ENCODE measurements around the gene DHX29. TPM values are rescaled to one million over a fixed set of nuclear protein-coding genes. Genes with fewer than 3 reads are reported as not detected.
A peak's percentile ranks its signal among the peaks of the same experiment; 100 is the strongest.

Gene DHX29
- total and polyA plus RNA-seq, 4 donors: 8.6 to 43.8 (median 21.5) TPM

GRCh38 chr5:55220433-55221185, 86.9 kb downstream of the DHX29 start:
- Histone ChIP-seq H3K27ac (ENCODE audit: low read depth in 1 of 2, low read length in 2 of 2) (no peak overlapping the region), H3K9me3 (ENCODE audit: control insufficient read depth in 4 of 4, low read length in 3 of 4) (peaks cover 0 to 10% (median 0%) of the 10 kb centered on the region in 4 donors), H3K36me3 (ENCODE audit: control insufficient read depth in 4 of 4, insufficient read depth in 3 of 4, low read depth in 1 of 4, low read length in 3 of 4) (no peaks in the 10 kb centered on the region), H3K4me1 (ENCODE audit: control insufficient read depth in 4 of 4, insufficient read depth in 4 of 4, low read length in 3 of 4) (peaks cover 0 to 8% (median 1%) of the 10 kb centered on the region in 4 donors), H3K4me3 (ENCODE audit: low read depth in 1 of 3, low read length in 3 of 3) (peak overlapping the region in 1 of 3 donors; percentile 33), H3K9ac (ENCODE audit: low read depth in 1 of 2, low read length in 2 of 2) (no peak overlapping the region), H3K27me3 (ENCODE audit: control insufficient read depth in 4 of 4, insufficient read depth in 4 of 4, low read length in 3 of 4) (peaks cover 0 to 24% (median 9%) of the 10 kb centered on the region in 4 donors)
- TF ChIP-seq, protein P1, sequence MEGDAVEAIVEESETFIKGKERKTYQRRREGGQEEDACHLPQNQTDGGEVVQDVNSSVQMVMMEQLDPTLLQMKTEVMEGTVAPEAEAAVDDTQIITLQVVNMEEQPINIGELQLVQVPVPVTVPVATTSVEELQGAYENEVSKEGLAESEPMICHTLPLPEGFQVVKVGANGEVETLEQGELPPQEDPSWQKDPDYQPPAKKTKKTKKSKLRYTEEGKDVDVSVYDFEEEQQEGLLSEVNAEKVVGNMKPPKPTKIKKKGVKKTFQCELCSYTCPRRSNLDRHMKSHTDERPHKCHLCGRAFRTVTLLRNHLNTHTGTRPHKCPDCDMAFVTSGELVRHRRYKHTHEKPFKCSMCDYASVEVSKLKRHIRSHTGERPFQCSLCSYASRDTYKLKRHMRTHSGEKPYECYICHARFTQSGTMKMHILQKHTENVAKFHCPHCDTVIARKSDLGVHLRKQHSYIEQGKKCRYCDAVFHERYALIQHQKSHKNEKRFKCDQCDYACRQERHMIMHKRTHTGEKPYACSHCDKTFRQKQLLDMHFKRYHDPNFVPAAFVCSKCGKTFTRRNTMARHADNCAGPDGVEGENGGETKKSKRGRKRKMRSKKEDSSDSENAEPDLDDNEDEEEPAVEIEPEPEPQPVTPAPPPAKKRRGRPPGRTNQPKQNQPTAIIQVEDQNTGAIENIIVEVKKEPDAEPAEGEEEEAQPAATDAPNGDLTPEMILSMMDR (IDR thresholded peaks at IDR 0.05; ENCODE audit: low read depth, low read length, missing input control): no peak
- WGBS: 7% methylated on average over 62 of the region's 62 CpGs
- no peak for DNase-seq (ENCODE audit: low spot score)

GRCh38 chr5:55219770-55220169, 87.7 kb downstream of the DHX29 start:
- H3K27me3 ChIP-seq (ENCODE audit: control insufficient read depth in 4 of 4, insufficient read depth in 4 of 4, low read length in 3 of 4): peaks cover 0 to 24% (median 7%) of the 10 kb centered on the region in 4 donors

DNA sequence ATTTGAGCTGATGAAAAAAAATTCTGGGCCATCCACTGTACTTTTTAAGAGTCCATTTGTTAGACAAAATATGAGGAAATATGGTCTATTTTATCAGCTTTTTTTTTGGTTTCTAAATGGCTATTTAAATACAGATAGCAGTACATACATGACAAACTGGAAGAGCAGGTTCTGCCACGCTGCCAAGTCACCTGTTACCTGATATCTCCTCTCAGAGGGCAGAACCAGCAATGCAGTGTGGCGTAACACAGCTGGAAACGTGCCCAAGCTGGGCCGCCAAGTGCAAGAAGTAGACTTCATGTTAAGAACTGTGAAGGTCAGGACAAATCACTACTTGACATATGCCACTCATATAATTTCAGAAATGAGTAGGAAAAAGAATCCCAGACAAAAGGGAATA, 88.5 kb downstream of the DHX29 start:
- peaks cover 0 to 10% (median 0%) of the 10 kb centered on the region in 4 donors for H3K9me3 ChIP-seq (ENCODE audit: control insufficient read depth in 4 of 4, low read length in 3 of 4)
- no peaks in the 10 kb centered on the region for H3K36me3 ChIP-seq (ENCODE audit: control insufficient read depth in 4 of 4, insufficient read depth in 3 of 4, low read depth in 1 of 4, low read length in 3 of 4)
- no peak for DNase-seq (ENCODE audit: low spot score)
- H3K27ac ChIP-seq (ENCODE audit: low read depth in 1 of 2, low read length in 2 of 2): no peak overlapping the region
- no peak overlapping the region for H3K4me3 ChIP-seq (ENCODE audit: low read depth in 1 of 3, low read length in 3 of 3)
- WGBS: 40% methylated on average over 4 of the region's 4 CpGs
- TF ChIP-seq ATF3 (IDR thresholded peaks at IDR 0.05) (no peak), HNF4G (IDR thresholded peaks at IDR 0.05) (no peak), NR2F2 (IDR thresholded peaks at IDR 0.05) (no peak), TAF1 (conservative IDR thresholded peaks at IDR 0.05) (no peak), SP1 (IDR thresholded peaks at IDR 0.05) (no peak), EGR1 (IDR thresholded peaks at IDR 0.05; ENCODE audit: low read depth in 2 of 2) (no peak), FOXA2 (IDR thresholded peaks at IDR 0.05) (no peak), YY1 (IDR thresholded peaks at IDR 0.05) (no peak), RXRA (IDR thresholded peaks at IDR 0.05) (no peak), FOXA1 (IDR thresholded peaks at IDR 0.05) (no peak), RAD21 (IDR thresholded peaks at IDR 0.05) (no peak)
- TF ChIP-seq, protein P2, sequence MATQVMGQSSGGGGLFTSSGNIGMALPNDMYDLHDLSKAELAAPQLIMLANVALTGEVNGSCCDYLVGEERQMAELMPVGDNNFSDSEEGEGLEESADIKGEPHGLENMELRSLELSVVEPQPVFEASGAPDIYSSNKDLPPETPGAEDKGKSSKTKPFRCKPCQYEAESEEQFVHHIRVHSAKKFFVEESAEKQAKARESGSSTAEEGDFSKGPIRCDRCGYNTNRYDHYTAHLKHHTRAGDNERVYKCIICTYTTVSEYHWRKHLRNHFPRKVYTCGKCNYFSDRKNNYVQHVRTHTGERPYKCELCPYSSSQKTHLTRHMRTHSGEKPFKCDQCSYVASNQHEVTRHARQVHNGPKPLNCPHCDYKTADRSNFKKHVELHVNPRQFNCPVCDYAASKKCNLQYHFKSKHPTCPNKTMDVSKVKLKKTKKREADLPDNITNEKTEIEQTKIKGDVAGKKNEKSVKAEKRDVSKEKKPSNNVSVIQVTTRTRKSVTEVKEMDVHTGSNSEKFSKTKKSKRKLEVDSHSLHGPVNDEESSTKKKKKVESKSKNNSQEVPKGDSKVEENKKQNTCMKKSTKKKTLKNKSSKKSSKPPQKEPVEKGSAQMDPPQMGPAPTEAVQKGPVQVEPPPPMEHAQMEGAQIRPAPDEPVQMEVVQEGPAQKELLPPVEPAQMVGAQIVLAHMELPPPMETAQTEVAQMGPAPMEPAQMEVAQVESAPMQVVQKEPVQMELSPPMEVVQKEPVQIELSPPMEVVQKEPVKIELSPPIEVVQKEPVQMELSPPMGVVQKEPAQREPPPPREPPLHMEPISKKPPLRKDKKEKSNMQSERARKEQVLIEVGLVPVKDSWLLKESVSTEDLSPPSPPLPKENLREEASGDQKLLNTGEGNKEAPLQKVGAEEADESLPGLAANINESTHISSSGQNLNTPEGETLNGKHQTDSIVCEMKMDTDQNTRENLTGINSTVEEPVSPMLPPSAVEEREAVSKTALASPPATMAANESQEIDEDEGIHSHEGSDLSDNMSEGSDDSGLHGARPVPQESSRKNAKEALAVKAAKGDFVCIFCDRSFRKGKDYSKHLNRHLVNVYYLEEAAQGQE (IDR thresholded peaks at IDR 0.05): no peak
- H3K9ac ChIP-seq (ENCODE audit: low read depth in 1 of 2, low read length in 2 of 2): no peak overlapping the region
- peaks cover 0 to 8% (median 1%) of the 10 kb centered on the region in 4 donors for H3K4me1 ChIP-seq (ENCODE audit: control insufficient read depth in 4 of 4, insufficient read depth in 4 of 4, low read length in 3 of 4)
- peaks cover 0 to 24% (median 7%) of the 10 kb centered on the region in 4 donors for H3K27me3 ChIP-seq (ENCODE audit: control insufficient read depth in 4 of 4, insufficient read depth in 4 of 4, low read length in 3 of 4)

More at GRCh38 chr5:55219770-55220169, 87.7 kb downstream of the DHX29 start:
- Histone ChIP-seq H3K36me3 (ENCODE audit: control insufficient read depth in 4 of 4, insufficient read depth in 3 of 4, low read depth in 1 of 4, low read length in 3 of 4) (no peaks in the 10 kb centered on the region), H3K4me1 (ENCODE audit: control insufficient read depth in 4 of 4, insufficient read depth in 4 of 4, low read length in 3 of 4) (peaks cover 0 to 8% (median 1%) of the 10 kb centered on the region in 4 donors), H3K27ac (ENCODE audit: low read depth in 1 of 2, low read length in 2 of 2) (no peak overlapping the region), H3K9ac (ENCODE audit: low read depth in 1 of 2, low read length in 2 of 2) (no peak overlapping the region), H3K4me3 (ENCODE audit: low read depth in 1 of 3, low read length in 3 of 3) (no peak overlapping the region), H3K9me3 (ENCODE audit: control insufficient read depth in 4 of 4, low read length in 3 of 4) (peaks cover 0 to 10% (median 0%) of the 10 kb centered on the region in 4 donors)
- no peak for TF ChIP-seq GABPA (IDR thresholded peaks at IDR 0.05 in 1 of 2, conservative IDR thresholded peaks at IDR 0.05 in 1 of 2)
- no peak for TF ChIP-seq SP1 (IDR thresholded peaks at IDR 0.05)
- TF ChIP-seq RXRA (IDR thresholded peaks at IDR 0.05): no peak
- no peak for TF ChIP-seq YY1 (IDR thresholded peaks at IDR 0.05)
- TF ChIP-seq, protein P1 (IDR thresholded peaks at IDR 0.05; ENCODE audit: low read depth, low read length, missing input control): no peak
- no peak for TF ChIP-seq JUND (IDR thresholded peaks at IDR 0.05)
- TF ChIP-seq TAF1 (conservative IDR thresholded peaks at IDR 0.05): no peak
- WGBS: 88% methylated on average over 3 of the region's 3 CpGs
- DNase-seq (ENCODE audit: low spot score): no peak

All from liver (tissue), 9 donors.